Neuronal stem cell (in vitro differentiated cells): Measurements from ENCODE around the gene CFAP77.
A peak's percentile ranks its signal among the peaks of the same experiment; 100 is the strongest.

ENCODE experiments used
- DNase-seq: peaks from one replicate; pipeline ENCODE4 v3.0.0-alpha.2; 2013; ENCODE audit warnings: low spot score
- H2AFZ ChIP-seq: one replicate; pipeline ENCODE4 v1.6.1; 2013; ENCODE audit warnings: mild to moderate bottlenecking, low read length, inconsistent platforms
- H2AK5ac ChIP-seq: 2 replicates; pipeline ENCODE4 v1.6.1; 2013; ENCODE audit warnings: low read depth, mild to moderate bottlenecking, inconsistent platforms, low read length, moderate library complexity, mixed read lengths
- H2BK120ac ChIP-seq: 2 replicates; pipeline ENCODE4 v1.6.1; 2013; ENCODE audit warnings: low read depth, mild to moderate bottlenecking, inconsistent platforms, low read length, moderate library complexity, mixed read lengths
- H2BK12ac ChIP-seq: one replicate; pipeline ENCODE4 v1.6.1; 2013; ENCODE audit warnings: low read length, inconsistent platforms
- H2BK15ac ChIP-seq: 2 replicates; pipeline ENCODE4 v1.6.1; 2013; ENCODE audit warnings: mild to moderate bottlenecking, low read length, inconsistent platforms, mixed read lengths
- H2BK5ac ChIP-seq: one replicate; pipeline ENCODE4 v1.6.1; 2013; ENCODE audit warnings: inconsistent platforms, mild to moderate bottlenecking, low read length, moderate library complexity
- H3K14ac ChIP-seq: one replicate; pipeline ENCODE4 v1.6.1; 2013; ENCODE audit warnings: low read length, inconsistent platforms
- H3K18ac ChIP-seq: 2 replicates; pipeline ENCODE4 v1.6.1; 2013; ENCODE audit warnings: low read length, inconsistent platforms
- H3K23ac ChIP-seq: 2 replicates; pipeline ENCODE4 v1.6.1; 2013; ENCODE audit warnings: low read depth, mild to moderate bottlenecking, mixed read lengths, low read length, inconsistent platforms; ENCODE audit not compliant: poor library complexity
- H3K27ac ChIP-seq: replicated peaks from 3 replicates; pipeline ENCODE4 v1.5.1; 2013; ENCODE audit warnings: low read length, inconsistent platforms
- H3K27me3 ChIP-seq, 3 experiments: 2 replicates each; pipeline ENCODE4 v1.6.1; 2013; ENCODE audit warnings: low read length in 3 of 3, mild to moderate bottlenecking in 2 of 3, inconsistent platforms in 1 of 3, low read depth in 1 of 3, mixed read lengths in 1 of 3, moderate library complexity in 1 of 3; ENCODE audit not compliant: control insufficient read depth in 3 of 3, insufficient read depth in 3 of 3
- H3K36me3 ChIP-seq, 2 donors: replicated peaks in 1 of 2; 2 replicates each; pipeline ENCODE4 v1.6.1; 2013; ENCODE audit warnings: low read length in 2 of 2; ENCODE audit not compliant: control insufficient read depth in 2 of 2, insufficient read depth in 2 of 2
- H3K4ac ChIP-seq: 2 replicates; pipeline ENCODE4 v1.6.1; 2013; ENCODE audit warnings: inconsistent platforms, mild to moderate bottlenecking, low read length, moderate library complexity
- H3K4me1 ChIP-seq, 2 donors: 1 replicate in 1 of 2; 2 replicates in 1 of 2; pipeline ENCODE4 v1.6.1; 2013; ENCODE audit warnings: low read length in 2 of 2, low read depth in 1 of 2; ENCODE audit not compliant: control insufficient read depth in 2 of 2, insufficient read depth in 1 of 2
- H3K4me2 ChIP-seq: one replicate; pipeline ENCODE4 v1.6.1; 2013; ENCODE audit warnings: mild to moderate bottlenecking, low read length, inconsistent platforms; ENCODE audit not compliant: insufficient read depth, poor library complexity, severe bottlenecking
- H3K4me3 ChIP-seq, 2 donors: 2 replicates each; pipeline ENCODE4 v1.5.1; 2013; ENCODE audit warnings: low read length in 2 of 2, mild to moderate bottlenecking in 2 of 2, inconsistent platforms in 1 of 2, moderate library complexity in 1 of 2
- H3K79me1 ChIP-seq: one replicate; pipeline ENCODE4 v1.6.1; 2013; ENCODE audit warnings: low read depth, mild to moderate bottlenecking, inconsistent platforms, low read length, moderate library complexity
- H3K9ac ChIP-seq: one replicate; pipeline ENCODE4 v1.6.1; 2013; ENCODE audit warnings: mild to moderate bottlenecking, low read depth, low read length, inconsistent platforms; ENCODE audit not compliant: poor library complexity
- H3K9me3 ChIP-seq, 2 donors: replicated peaks in 1 of 2; 2 replicates each; pipeline versions ENCODE3 to v1.6.1; 2013; ENCODE audit warnings: low read length in 2 of 2, mild to moderate bottlenecking in 2 of 2, inconsistent platforms in 1 of 2, low read depth in 1 of 2, mixed read lengths in 1 of 2, moderate library complexity in 1 of 2; ENCODE audit not compliant: control insufficient read depth in 2 of 2, insufficient read depth in 1 of 2
- H4K8ac ChIP-seq: one replicate; pipeline ENCODE4 v1.6.1; 2013; ENCODE audit warnings: low read depth, mild to moderate bottlenecking, inconsistent platforms, low read length, moderate library complexity
- H4K91ac ChIP-seq: one replicate; pipeline ENCODE4 v1.6.1; 2013; ENCODE audit warnings: low read length, low read depth, mild to moderate bottlenecking, inconsistent platforms; ENCODE audit not compliant: poor library complexity
- WGBS, 2 donors: extraction: QIAGEN DNeasy Blood & Tissue Kit; methylation state at CpG; one replicate each; pipeline ENCODE4 v1.1.7; 2013; ENCODE audit warnings: missing lambda C conversion rate in 2 of 2, mixed read lengths in 1 of 2; ENCODE audit not compliant: insufficient read length in 2 of 2, insufficient replicate concordance in 1 of 2; ENCODE audit errors: extremely low coverage in 2 of 2; 5-methylcytosine and 5-hydroxymethylcytosine counted together

CFAP77 gene

DNA sequence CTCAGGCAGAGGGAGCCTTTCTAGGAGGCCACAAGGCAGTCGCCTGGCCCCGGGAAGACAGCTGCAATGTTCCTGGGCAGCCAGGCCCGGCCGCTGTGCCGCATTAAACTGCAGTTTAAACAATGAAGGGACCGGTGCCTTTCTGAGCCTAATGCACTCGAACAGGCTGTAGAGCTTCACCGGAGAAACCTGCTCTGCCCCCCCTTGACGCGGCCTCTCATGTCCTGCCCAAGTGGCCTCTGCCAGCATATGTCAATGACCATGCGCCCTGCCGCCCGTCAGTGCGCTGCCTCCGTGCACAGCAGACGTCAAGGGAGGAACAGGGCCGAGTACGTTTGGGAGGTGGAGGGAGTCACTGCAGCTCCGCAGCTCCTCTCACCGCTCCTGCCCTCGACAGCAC, 133.9 kb downstream of the CFAP77 start:
- peak overlapping the region; percentile 10 for H2BK5ac ChIP-seq
- no peak overlapping the region for H3K4me3 ChIP-seq
- H3K4me2 ChIP-seq: no peak overlapping the region
- H3K27me3 ChIP-seq: peaks cover 0 to 37% (median 0%) of the 10 kb centered on the region in 3 experiments
- peak overlapping the region; percentile 91 for H2AK5ac ChIP-seq
- H3K4ac ChIP-seq: no peak overlapping the region
- peak overlapping the region; percentile 97 for H2BK12ac ChIP-seq
- no peaks in the 10 kb centered on the region for H3K79me1 ChIP-seq
- H2BK120ac ChIP-seq: peak overlapping the region; percentile 76
- WGBS, 2 donors: no CpG with 5 or more reads among the region's 21 CpGs
- no peak overlapping the region for H4K91ac ChIP-seq
- no peak for DNase-seq
- H3K18ac ChIP-seq: peak overlapping the region; percentile 89
- peak overlapping the region; percentile 94 for H4K8ac ChIP-seq
- H3K9me3 ChIP-seq: no peaks in the 10 kb centered on the region
- H3K36me3 ChIP-seq: no peaks in the 10 kb centered on the region
- H2AFZ ChIP-seq: peak overlapping the region; percentile 51
- H3K14ac ChIP-seq: peak overlapping the region; percentile 49
- H3K27ac ChIP-seq: no peak overlapping the region
- H3K23ac ChIP-seq: peak overlapping the region; percentile 22
- H2BK15ac ChIP-seq: peak overlapping the region; percentile 90
- H3K4me1 ChIP-seq: peaks cover 24 to 29% of the 10 kb centered on the region in 2 donors
- H3K9ac ChIP-seq: peak overlapping the region; percentile 45

DNA sequence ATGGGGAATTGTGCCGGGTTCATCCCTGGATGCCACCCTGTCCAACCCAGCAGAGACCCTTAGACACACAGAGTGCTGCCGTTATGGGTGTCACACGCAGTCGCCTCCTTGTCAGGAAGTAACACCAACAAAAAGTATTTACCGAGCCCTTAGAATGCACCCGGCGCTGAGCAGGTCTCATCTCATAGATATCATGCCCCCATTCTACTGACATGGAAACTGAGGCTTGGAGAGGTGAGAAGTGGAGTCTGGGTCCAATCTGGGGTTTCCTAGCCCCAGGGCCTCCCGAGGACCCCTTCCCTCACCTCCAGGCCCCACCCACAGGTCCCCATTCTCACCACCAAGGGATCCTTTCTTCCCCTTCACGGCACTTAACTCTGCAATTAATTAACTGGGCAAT, 135.6 kb downstream of the CFAP77 start:
- no peak overlapping the region for H3K4ac ChIP-seq

DNA sequence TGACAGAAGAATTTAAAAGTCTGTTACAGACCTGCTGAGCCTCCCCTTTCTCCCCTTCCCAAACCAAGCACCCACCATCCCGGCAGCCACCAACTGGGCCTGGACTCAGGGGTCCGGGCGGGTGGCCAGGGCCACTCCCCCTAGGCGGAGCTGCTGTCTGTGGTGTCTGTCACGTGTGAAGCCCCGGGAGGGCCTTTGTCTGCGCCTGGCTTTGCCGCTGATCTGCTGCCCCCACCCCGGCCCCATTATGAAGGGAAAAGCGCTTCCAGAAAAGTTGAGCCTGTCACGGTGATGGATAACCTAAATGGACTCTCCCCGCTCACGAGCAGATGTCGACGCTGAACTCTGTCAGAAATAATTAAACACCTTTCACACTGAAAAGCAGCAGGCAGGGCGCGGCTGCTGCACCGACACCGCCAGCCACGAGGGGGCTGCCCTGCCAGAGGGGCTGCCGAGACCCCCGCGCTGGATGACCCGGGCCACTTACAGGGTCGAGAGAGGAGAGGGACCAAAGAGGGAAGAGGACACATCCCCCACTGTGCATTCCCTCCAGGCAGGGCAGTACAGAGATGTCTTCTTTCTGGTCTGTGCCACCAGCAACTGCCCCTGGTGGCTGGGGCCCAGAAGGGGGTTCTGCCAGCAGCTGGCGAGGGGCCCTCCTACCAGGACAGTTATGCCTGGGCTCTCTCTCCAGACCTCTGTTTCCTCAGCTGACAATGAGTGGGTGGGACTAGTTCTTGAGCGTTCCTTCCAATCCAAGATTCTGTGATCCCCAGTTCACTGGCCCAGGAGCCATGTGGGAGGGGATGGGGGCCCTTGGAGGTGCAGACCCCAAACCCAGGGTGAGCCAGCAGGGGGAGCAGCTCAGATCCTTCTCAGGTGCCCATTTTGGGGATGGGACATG, 136.4 kb downstream of the CFAP77 start:
- no peak overlapping the region for H4K8ac ChIP-seq
- peak overlapping the region; percentile 99 for H2BK12ac ChIP-seq
- peak overlapping the region; percentile 61 for H3K4me2 ChIP-seq
- no peak overlapping the region for H3K9ac ChIP-seq
- peaks cover 0 to 26% (median 0%) of the 10 kb centered on the region in 3 experiments for H3K27me3 ChIP-seq
- no peaks in the 10 kb centered on the region for H3K36me3 ChIP-seq
- H2BK120ac ChIP-seq: peak overlapping the region; percentile 24
- H3K9me3 ChIP-seq: no peaks in the 10 kb centered on the region
- H3K79me1 ChIP-seq: no peaks in the 10 kb centered on the region
- H2BK15ac ChIP-seq: peak overlapping the region; percentile 97
- H3K4me3 ChIP-seq: peak overlapping the region in 1 of 2 donors; percentile 37
- peak overlapping the region; percentile 67 for H3K23ac ChIP-seq
- peak overlapping the region; percentile 98 for H2AK5ac ChIP-seq
- peak overlapping the region; percentile 50 for H3K27ac ChIP-seq
- H3K4me1 ChIP-seq: peaks cover 33% of the 10 kb centered on the region in 2 donors
- DNase-seq: peak; percentile 43
- H3K18ac ChIP-seq: peak overlapping the region; percentile 91
- H2BK5ac ChIP-seq: peak overlapping the region; percentile 58
- peak overlapping the region; percentile 51 for H3K14ac ChIP-seq
- H4K91ac ChIP-seq: no peak overlapping the region
- no CpG with 5 or more reads among the region's 27 CpGs for WGBS, 2 donors
- H2AFZ ChIP-seq: peak overlapping the region; percentile 87
- H3K4ac ChIP-seq: peak overlapping the region; percentile 58

More for the DNA sequence above, 135.6 kb downstream of the CFAP77 start:
- H4K91ac ChIP-seq: no peak overlapping the region
- no peaks in the 10 kb centered on the region for H3K79me1 ChIP-seq
- no peak overlapping the region for H2BK12ac ChIP-seq
- peaks cover 33% of the 10 kb centered on the region in 2 donors for H3K4me1 ChIP-seq
- peak overlapping the region; percentile 18 for H2AK5ac ChIP-seq
- H3K9ac ChIP-seq: no peak overlapping the region
- H3K27ac ChIP-seq: no peak overlapping the region
- H3K4me2 ChIP-seq: no peak overlapping the region
- no peak overlapping the region for H3K23ac ChIP-seq
- WGBS, 2 donors: no CpG with 5 or more reads among the region's 9 CpGs
- no peak overlapping the region for H3K14ac ChIP-seq
- peak overlapping the region; percentile 6 for H2BK15ac ChIP-seq
- no peaks in the 10 kb centered on the region for H3K36me3 ChIP-seq
- H3K9me3 ChIP-seq: no peaks in the 10 kb centered on the region
- no peak overlapping the region for H4K8ac ChIP-seq
- H2BK5ac ChIP-seq: peak overlapping the region; percentile 58
- no peak overlapping the region for H2BK120ac ChIP-seq
- H3K4me3 ChIP-seq: no peak overlapping the region
- peak overlapping the region; percentile 79 for H3K18ac ChIP-seq
- DNase-seq: no peak
- H3K27me3 ChIP-seq: peaks cover 0 to 32% (median 0%) of the 10 kb centered on the region in 3 experiments
- H2AFZ ChIP-seq: peak overlapping the region; percentile 87

DNA sequence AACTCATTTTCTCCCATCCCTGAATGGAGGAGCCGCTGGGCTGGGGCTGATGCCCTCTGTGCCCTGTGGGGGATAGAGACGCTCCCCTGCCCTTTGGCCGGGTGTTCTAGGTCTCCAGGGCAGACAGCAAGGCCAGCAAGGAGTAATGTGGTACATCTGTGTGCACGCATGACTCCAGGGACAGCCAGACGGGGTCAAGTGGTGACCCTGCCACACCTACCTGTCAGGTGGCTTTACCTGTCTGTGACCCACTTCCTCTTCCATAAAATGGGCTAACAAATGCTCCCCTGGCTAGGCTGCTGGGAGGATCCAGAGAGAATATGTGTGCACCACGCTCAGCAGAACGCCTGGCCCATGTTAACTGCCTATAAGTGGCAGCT, 137.0 kb downstream of the CFAP77 start:
- no CpG with 5 or more reads among the region's 7 CpGs for WGBS, 2 donors
- H3K23ac ChIP-seq: peak overlapping the region; percentile 37
- peak overlapping the region; percentile 58 for H2BK5ac ChIP-seq
- DNase-seq: no peak
- H3K4ac ChIP-seq: peak overlapping the region; percentile 55
- H3K9me3 ChIP-seq: no peaks in the 10 kb centered on the region
- no peak overlapping the region for H4K91ac ChIP-seq
- H4K8ac ChIP-seq: no peak overlapping the region
- H2BK120ac ChIP-seq: peak overlapping the region; percentile 24
- no peak overlapping the region for H3K27ac ChIP-seq
- H3K18ac ChIP-seq: peak overlapping the region; percentile 85
- peak overlapping the region; percentile 98 for H2AK5ac ChIP-seq
- peak overlapping the region; percentile 97 for H2BK15ac ChIP-seq
- no peaks in the 10 kb centered on the region for H3K79me1 ChIP-seq
- peak overlapping the region; percentile 99 for H2BK12ac ChIP-seq
- no peaks in the 10 kb centered on the region for H3K36me3 ChIP-seq
- H3K9ac ChIP-seq: peak overlapping the region; percentile 30
- H3K14ac ChIP-seq: no peak overlapping the region
- H3K4me3 ChIP-seq: no peak overlapping the region
- peaks cover 0 to 26% (median 0%) of the 10 kb centered on the region in 3 experiments for H3K27me3 ChIP-seq
- H3K4me2 ChIP-seq: no peak overlapping the region
- peaks cover 33 to 34% of the 10 kb centered on the region in 2 donors for H3K4me1 ChIP-seq
- peak overlapping the region; percentile 87 for H2AFZ ChIP-seq
